NCI-H526 (cell line): Measurements from ENCODE around the gene RET.

Source experiments
- DNase-seq, 2 experiments: peaks; one replicate each; lab custom pipeline; 2025; lab: John Stamatoyannopoulos, UW

Gene RET

GRCh38 chr10:43108951-43109350 is 32.1 kb downstream of the RET start:
- DNase-seq, result no peak

GRCh38 chr10:43109671-43110249 is 32.9 kb downstream of the RET start:
- no peak for DNase-seq

- DNase-seq, result no peak
Measured at GRCh38 chr10:43110338-43111071, 33.6 kb downstream of the RET start.

- no peak for DNase-seq
Measured at GRCh38 chr10:43111101-43111500, 34.2 kb downstream of the RET start.

GRCh38 chr10:43111921-43112607 is 35.2 kb downstream of the RET start:
- DNase-seq, result no peak

GRCh38 chr10:43112608-43112961 is 35.7 kb downstream of the RET start:
- DNase-seq, result no peak

- no peak for DNase-seq
Measured at GRCh38 chr10:43113201-43114087, 36.6 kb downstream of the RET start.

- no peak for DNase-seq
Measured at GRCh38 chr10:43114088-43114742, 37.3 kb downstream of the RET start.

GRCh38 chr10:43114743-43115611 is 38.1 kb downstream of the RET start:
- no peak for DNase-seq

- DNase-seq, result no peak
Measured at GRCh38 chr10:43115881-43116595, 39.2 kb downstream of the RET start.

GRCh38 chr10:43116596-43116995 is 39.7 kb downstream of the RET start:
- no peak for DNase-seq

GRCh38 chr10:43117031-43117776 is 40.3 kb downstream of the RET start:
- no peak for DNase-seq

GRCh38 chr10:43117777-43118583 is 41.1 kb downstream of the RET start:
- DNase-seq, result no peak

- DNase-seq, result no peak
Measured at GRCh38 chr10:43118631-43119415, 42.0 kb downstream of the RET start.

- DNase-seq, result no peak
Measured at GRCh38 chr10:43119416-43120115, 42.7 kb downstream of the RET start.

GRCh38 chr10:43120116-43120928 is 43.5 kb downstream of the RET start:
- no peak for DNase-seq
